H1 (cell line): ENCODE measurements around the gene WDR7. TPM values are rescaled to one million over a fixed set of nuclear protein-coding genes. Genes with fewer than 3 reads are reported as not detected.
A peak's percentile ranks its signal among the peaks of the same experiment; 100 is the strongest.

Source experiments
- CTCF ChIA-PET: fragments of 300-600 bp; sonication (Branson Sonifier 250); formaldehyde crosslinking; loops from one replicate; lab custom pipeline; 2021; ENCODE audit not compliant: partially characterized antibody; lab: Charles Lee
- POLR2A ChIA-PET: fragments of 300-600 bp; sonication (Branson Sonifier 250); formaldehyde crosslinking; loops from one replicate; lab custom pipeline; 2021; ENCODE audit warnings: inconsistent platforms; ENCODE audit not compliant: partially characterized antibody; lab: Charles Lee
- DNase-seq, 2 experiments: peaks; one replicate each; pipeline versions ENCODE4 v3.0.0 to v3.0.0-alpha.2; 2010 to 2022; ENCODE audit warnings: low spot score in 2 of 2, low read depth in 1 of 2, mixed read lengths in 1 of 2
- FAIRE-seq: peaks from 2 replicates; lab custom pipeline; 2011; peaks lifted over from hg19 to GRCh38; lab: Jason Lieb, UNC
- H2AFZ ChIP-seq: 2 replicates; pipeline ENCODE4 v1.8.1; 2012; ENCODE audit warnings: low read length, inconsistent platforms
- H2AK5ac ChIP-seq: 2 replicates; pipeline ENCODE4 v1.6.1; 2013; ENCODE audit warnings: low read depth, low read length
- H2BK120ac ChIP-seq: replicated peaks from 2 replicates; pipeline ENCODE3; 2013; ENCODE audit warnings: low read depth, low read length, inconsistent platforms
- H2BK12ac ChIP-seq: 2 replicates; pipeline ENCODE4 v1.6.1; 2013; ENCODE audit warnings: low read depth, low read length
- H2BK15ac ChIP-seq: 2 replicates; pipeline ENCODE4 v1.6.1; 2013; ENCODE audit warnings: low read length
- H2BK20ac ChIP-seq: 2 replicates; pipeline ENCODE4 v1.6.1; 2013; ENCODE audit warnings: low read length
- H2BK5ac ChIP-seq: 2 replicates; pipeline ENCODE4 v1.6.1; 2013; ENCODE audit warnings: low read depth, low read length
- H3K14ac ChIP-seq: 2 replicates; pipeline ENCODE4 v1.6.1; 2013; ENCODE audit warnings: inconsistent platforms; ENCODE audit not compliant: insufficient read length
- H3K18ac ChIP-seq: 2 replicates; pipeline ENCODE4 v1.6.1; 2013; ENCODE audit warnings: low read length; ENCODE audit errors: extremely low read depth
- H3K23ac ChIP-seq: 2 replicates; pipeline ENCODE4 v1.6.1; 2013; ENCODE audit warnings: inconsistent platforms; ENCODE audit not compliant: insufficient read length
- H3K23me2 ChIP-seq: 2 replicates; pipeline ENCODE4 v1.6.1; 2013; ENCODE audit warnings: low read depth, low read length
- H3K27ac ChIP-seq: 2 replicates; pipeline ENCODE4 v1.6.1; 2011; ENCODE audit warnings: low read depth, low read length, inconsistent platforms
- H3K27me3 ChIP-seq, 4 experiments: replicated peaks in 1 of 4; 1 replicate in 1 of 4; 2 replicates in 3 of 4; pipeline versions ENCODE4 v1.6.1 to v1.8.1; 2011 to 2013; ENCODE audit warnings: low read length in 3 of 4, mild to moderate bottlenecking in 3 of 4, inconsistent platforms in 2 of 4, mixed read lengths in 2 of 4, moderate library complexity in 1 of 4; ENCODE audit not compliant: control insufficient read depth in 3 of 4, insufficient read depth in 3 of 4; ENCODE audit errors: extremely low read depth in 1 of 4
- H3K36me3 ChIP-seq, 4 experiments: 2 replicates each; pipeline versions ENCODE4 v1.6.1 to v1.8.1; 2011 to 2013; ENCODE audit warnings: mild to moderate bottlenecking in 4 of 4, low read length in 3 of 4, moderate library complexity in 2 of 4, control low read depth in 1 of 4, inconsistent platforms in 1 of 4; ENCODE audit not compliant: insufficient read depth in 4 of 4, control insufficient read depth in 2 of 4
- H3K4ac ChIP-seq: replicated peaks from 2 replicates; pipeline ENCODE3; 2013; ENCODE audit warnings: low read length, low read depth, mixed read lengths, inconsistent platforms; ENCODE audit not compliant: insufficient read length
- H3K4me1 ChIP-seq, 4 experiments: replicated peaks in 1 of 4; 1 replicate in 1 of 4; 2 replicates in 3 of 4; pipeline versions ENCODE4 v1.6.1 to v1.8.1; 2011 to 2013; ENCODE audit warnings: low read length in 3 of 4, inconsistent platforms in 2 of 4, mixed read lengths in 1 of 4; ENCODE audit not compliant: insufficient read depth in 4 of 4, control insufficient read depth in 3 of 4
- H3K4me2 ChIP-seq, 2 experiments: 2 replicates each; pipeline versions ENCODE4 v1.6.1 to v1.8.1; 2011 to 2013; ENCODE audit warnings: low read depth in 2 of 2, low read length in 2 of 2, control low read depth in 1 of 2, inconsistent platforms in 1 of 2, mild to moderate bottlenecking in 1 of 2; ENCODE audit not compliant: insufficient read depth in 1 of 2
- H3K4me3 ChIP-seq, 4 experiments: fragments of 200-600, 300-600 bp in 1 of 4; sonication (generic), shearing (Covaris generic), sonication (Bioruptor Twin) in 1 of 4; 2 replicates each; pipeline versions ENCODE4 v1.5.1 to v1.8.1; 2011 to 2016; ENCODE audit warnings: low read length in 4 of 4, low read depth in 3 of 4, control low read depth in 2 of 4, inconsistent platforms in 2 of 4, mild to moderate bottlenecking in 2 of 4, mixed read lengths in 1 of 4, moderate library complexity in 1 of 4; ENCODE audit not compliant: insufficient read depth in 2 of 4; ENCODE audit errors: extremely low read depth in 1 of 4
- H3K56ac ChIP-seq: replicated peaks from 2 replicates; pipeline ENCODE3; 2013; ENCODE audit warnings: low read depth, mild to moderate bottlenecking, mixed read lengths, low read length, inconsistent platforms; ENCODE audit not compliant: insufficient read length
- H3K79me1 ChIP-seq: 2 replicates; pipeline ENCODE4 v1.6.1; 2013; ENCODE audit warnings: low read depth, low read length, control low read depth
- H3K79me2 ChIP-seq, 2 experiments: 2 replicates each; pipeline versions ENCODE4 v1.6.1 to v1.8.1; 2012 to 2013; ENCODE audit warnings: low read length in 2 of 2, mild to moderate bottlenecking in 2 of 2, inconsistent platforms in 1 of 2; ENCODE audit not compliant: insufficient read depth in 2 of 2, control insufficient read depth in 1 of 2
- H3K9ac ChIP-seq, 4 experiments: replicated peaks in 1 of 4; 1 replicate in 1 of 4; 2 replicates in 3 of 4; pipeline versions ENCODE4 v1.6.1 to v1.8.1; 2011 to 2013; ENCODE audit warnings: low read depth in 3 of 4, low read length in 3 of 4, control low read depth in 2 of 4, mild to moderate bottlenecking in 2 of 4, moderate library complexity in 2 of 4, inconsistent platforms in 1 of 4; ENCODE audit errors: extremely low read depth in 1 of 4
- H3K9me3 ChIP-seq, 2 experiments: 2 replicates each; pipeline versions ENCODE4 v1.6.1 to v1.8.1; 2012 to 2013; ENCODE audit warnings: mild to moderate bottlenecking in 2 of 2, moderate library complexity in 2 of 2, control low read depth in 1 of 2, inconsistent platforms in 1 of 2, low read depth in 1 of 2, low read length in 1 of 2, mixed read lengths in 1 of 2; ENCODE audit not compliant: insufficient read depth in 2 of 2
- H4K20me1 ChIP-seq, 2 experiments: replicated peaks in 1 of 2; 2 replicates each; pipeline versions ENCODE3 to v1.8.1; 2011 to 2013; ENCODE audit warnings: inconsistent platforms in 2 of 2, low read length in 2 of 2, mild to moderate bottlenecking in 1 of 2; ENCODE audit not compliant: insufficient read depth in 2 of 2, control insufficient read depth in 1 of 2
- H4K5ac ChIP-seq: 2 replicates; pipeline ENCODE4 v1.6.1; 2013; ENCODE audit warnings: low read length, low read depth, mixed read lengths, inconsistent platforms; ENCODE audit not compliant: insufficient read length
- H4K8ac ChIP-seq: 2 replicates; pipeline ENCODE4 v1.8.0; 2013; ENCODE audit warnings: mild to moderate bottlenecking, moderate library complexity, low read length, inconsistent platforms; ENCODE audit not compliant: insufficient read depth; ENCODE audit errors: extremely low read depth
- H4K91ac ChIP-seq: replicated peaks from 2 replicates; pipeline ENCODE3; 2013; ENCODE audit warnings: low read length, mixed read lengths, inconsistent platforms; ENCODE audit not compliant: insufficient read length
- BRCA1 ChIP-seq: IDR thresholded peaks from 2 replicates; pipeline ENCODE4 v1.6.1; 2012; ENCODE audit warnings: low read depth, low read length, improper control_type of control experiment
- CBX8 ChIP-seq: fragments of 300-800, 300-1000 bp; sonication (generic); IDR thresholded peaks from 2 replicates; pipeline ENCODE4 v1.7.1; 2016; ENCODE audit warnings: low read depth, low read length, borderline replicate concordance
- CHD1 ChIP-seq: IDR thresholded peaks from 2 replicates; pipeline ENCODE4 v1.6.1; 2012; ENCODE audit warnings: low read depth, low read length, improper control_type of control experiment
- CREB1 ChIP-seq: IDR thresholded peaks from 2 replicates; pipeline ENCODE4 v1.6.1; 2012; ENCODE audit warnings: inconsistent platforms
- CTCF ChIP-seq, 3 experiments: IDR thresholded peaks; 1 replicate in 2 of 3; 2 replicates in 1 of 3; pipeline versions ENCODE4 v1.5.1 to v1.6.1; 2011; ENCODE audit warnings: low read length in 3 of 3, mild to moderate bottlenecking in 3 of 3, inconsistent platforms in 2 of 3, low read depth in 1 of 3, moderate library complexity in 1 of 3; ENCODE audit not compliant: insufficient read depth in 1 of 3; ENCODE audit errors: control extremely low read depth in 1 of 3
- FOSL1 ChIP-seq: IDR thresholded peaks from 2 replicates; pipeline ENCODE4 v1.6.1; 2011; ENCODE audit warnings: mild to moderate bottlenecking, low read depth, low read length, moderate library complexity; ENCODE audit not compliant: insufficient read depth
- POLR2A ChIP-seq, 2 experiments: IDR thresholded peaks; 1 replicate in 1 of 2; 2 replicates in 1 of 2; pipeline ENCODE4 v1.6.1; 2011; ENCODE audit warnings: low read depth in 2 of 2, low read length in 2 of 2, mild to moderate bottlenecking in 2 of 2; ENCODE audit errors: control extremely low read depth in 1 of 2
- RAD21 ChIP-seq, 2 experiments: IDR thresholded peaks in 1 of 2; conservative IDR thresholded peaks in 1 of 2; 2 replicates each; pipeline ENCODE4 v1.6.1; 2011; ENCODE audit warnings: low read depth in 2 of 2, low read length in 2 of 2, improper control_type of control experiment in 1 of 2, inconsistent platforms in 1 of 2, mild to moderate bottlenecking in 1 of 2, moderate library complexity in 1 of 2
- SAP30 ChIP-seq: fragments of 300-600 bp; sonication (generic); IDR thresholded peaks from 2 replicates; pipeline ENCODE4 v1.7.1; 2012; ENCODE audit warnings: low read length, moderate library complexity, mild to moderate bottlenecking, inconsistent platforms; ENCODE audit not compliant: insufficient read depth, insufficient replicate concordance
- SRF ChIP-seq: IDR thresholded peaks from 2 replicates; pipeline ENCODE4 v1.6.1; 2011; ENCODE audit warnings: mild to moderate bottlenecking, low read depth, low read length, moderate library complexity
- TAF1 ChIP-seq: IDR thresholded peaks from 2 replicates; pipeline ENCODE4 v1.6.1; 2011; ENCODE audit warnings: mild to moderate bottlenecking, low read depth, low read length
- WGBS, 2 experiments: shearing (Covaris generic) in 1 of 2; methylation state at CpG; one replicate each; pipeline versions ENCODE4 v1.1.6 to v1.1.7; 2013 to 2015; ENCODE audit warnings: low lambda C conversion rate in 2 of 2, mixed read lengths in 2 of 2, inconsistent platforms in 1 of 2, low coverage in 1 of 2, missing lambda C conversion rate in 1 of 2; ENCODE audit not compliant: insufficient replicate concordance in 2 of 2, insufficient coverage in 1 of 2, insufficient read length in 1 of 2; ENCODE audit errors: extremely low coverage in 1 of 2, missing lambda C conversion rate in 1 of 2; 5-methylcytosine and 5-hydroxymethylcytosine counted together
- polyA plus RNA-seq, 7 experiments: library from polyadenylated mRNA; depleted of rRNA in 3 of 7; stranded (reverse) in 5 of 7; unstranded in 2 of 7; fragments of >200 nt in 5 of 7; fragments of 200-250 nt in 2 of 7; gene quantifications; 1 replicate in 5 of 7; 2 replicates in 1 of 7; 4 replicates in 1 of 7; pipeline versions ENCODE4 v1.2.1 to v1.2.3, GENCODE V29; 2011 to 2013; ENCODE audit warnings: missing spikeins in 2 of 7, mixed read lengths in 2 of 7
- total RNA-seq: library from RNA; stranded (reverse); fragmentation: NEBNext Ultra II Directional; extraction: Animal tissue kit (Norgen Biotek cat#: 25700); gene quantifications from 2 replicates; pipeline ENCODE4 v1.2.1, GENCODE V29; 2021

The WDR7 gene
- total and polyA plus RNA-seq, 2 of the 8 experiments (the other 6 are each of a cell fraction or from before 2014, with no cell fraction given) = 5.5 to 15.2 TPM

GRCh38 chr18:56869189-56869777 is 218.1 kb downstream of the WDR7 start:
- H4K8ac ChIP-seq = no peak overlapping the region
- no peaks in the 10 kb centered on the region for H3K9me3 ChIP-seq
- no peaks in the 10 kb centered on the region for H3K79me1 ChIP-seq
- DNase-seq = no peak
- H2BK12ac ChIP-seq = no peak overlapping the region
- H3K27me3 ChIP-seq = no peaks in the 10 kb centered on the region
- no peak overlapping the region for H2BK5ac ChIP-seq
- H4K5ac ChIP-seq = no peak overlapping the region
- no peak overlapping the region for H3K18ac ChIP-seq
- H3K56ac ChIP-seq = no peak overlapping the region
- H2BK120ac ChIP-seq = no peak overlapping the region
- ChIA-PET CTCF (interaction anchor here (0.6 to 1.9 kb wide), 22 partner anchors 10 to 676 kb away, joined by 3 to 12 read pairs (median 3); no protein-coding TSS in a partner anchor), POLR2A (no interaction called here)
- no peak overlapping the region for H2AK5ac ChIP-seq
- H4K91ac ChIP-seq = no peak overlapping the region
- no peaks in the 10 kb centered on the region for H3K36me3 ChIP-seq
- no peak overlapping the region for H2AFZ ChIP-seq
- no peak overlapping the region for H3K9ac ChIP-seq
- H4K20me1 ChIP-seq = no peaks in the 10 kb centered on the region
- no peak overlapping the region for H3K4ac ChIP-seq
- H2BK20ac ChIP-seq = no peak overlapping the region
- 73% methylated on average over 2 of the region's 2 CpGs; no CpG with 5 or more reads in 1 of the 2 experiments for WGBS, 2 experiments
- no peaks in the 10 kb centered on the region for H3K23me2 ChIP-seq
- no peak overlapping the region for H3K27ac ChIP-seq
- peaks cover 2 to 12% (median 7%) of the 10 kb centered on the region in 4 experiments; a peak in 6 of 7 replicates for H3K4me1 ChIP-seq
- H2BK15ac ChIP-seq = no peak overlapping the region
- H3K4me3 ChIP-seq = no peak overlapping the region
- H3K79me2 ChIP-seq = no peaks in the 10 kb centered on the region
- no peak overlapping the region for H3K4me2 ChIP-seq
- H3K23ac ChIP-seq = no peak overlapping the region
- H3K14ac ChIP-seq = no peak overlapping the region
- TF ChIP-seq CREB1 (no peak), RAD21 (IDR thresholded peaks at IDR 0.05 in 1 of 2, conservative IDR thresholded peaks at IDR 0.05 in 1 of 2; ENCODE audit: low read depth in 2 of 2, low read length in 2 of 2) (peak; percentile 53), CTCF (IDR thresholded peaks at IDR 0.05; ENCODE audit: control extremely low read depth in 1 of 3, insufficient read depth in 1 of 3, low read depth in 1 of 3, low read length in 3 of 3) (peak in 2 of 3 experiments; percentile 23 to 54; a peak in 2 of 4 replicates), SRF (no peak), TAF1 (no peak), BRCA1 (no peak), CBX8 (no peak), POLR2A (IDR thresholded peaks at IDR 0.05; ENCODE audit: control extremely low read depth in 1 of 2, low read depth in 2 of 2, low read length in 2 of 2) (no peak), FOSL1 (no peak), CHD1 (no peak), SAP30 (no peak)
- peak; percentile 86 for FAIRE-seq
